ENCODE measurements around the gene C19orf47. TPM values are rescaled to one million over a fixed set of nuclear protein-coding genes. Genes with fewer than 3 reads are reported as not detected.

The C19orf47 gene
- total RNA-seq, 1 experiment from 2014 or later = 14.9 TPM

DNA sequence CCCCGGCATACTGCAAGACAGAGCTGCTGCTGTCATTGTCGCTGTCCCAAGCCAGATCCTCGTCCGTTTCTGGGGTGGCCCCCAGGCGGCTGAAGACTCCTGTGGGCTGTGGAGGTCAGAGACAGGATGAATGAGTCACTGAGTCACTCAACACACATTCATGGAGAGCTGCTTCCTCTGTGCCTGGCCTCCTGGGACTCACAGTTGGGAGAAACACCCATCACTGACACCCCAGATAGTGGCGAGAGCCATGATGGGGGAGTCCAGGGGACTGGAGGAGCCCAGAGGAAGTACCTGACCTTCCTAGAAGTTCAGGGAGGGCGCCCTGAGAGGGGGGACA lies 26.0 kb downstream of the C19orf47 start:
- TF ChIP-seq, protein P1, sequence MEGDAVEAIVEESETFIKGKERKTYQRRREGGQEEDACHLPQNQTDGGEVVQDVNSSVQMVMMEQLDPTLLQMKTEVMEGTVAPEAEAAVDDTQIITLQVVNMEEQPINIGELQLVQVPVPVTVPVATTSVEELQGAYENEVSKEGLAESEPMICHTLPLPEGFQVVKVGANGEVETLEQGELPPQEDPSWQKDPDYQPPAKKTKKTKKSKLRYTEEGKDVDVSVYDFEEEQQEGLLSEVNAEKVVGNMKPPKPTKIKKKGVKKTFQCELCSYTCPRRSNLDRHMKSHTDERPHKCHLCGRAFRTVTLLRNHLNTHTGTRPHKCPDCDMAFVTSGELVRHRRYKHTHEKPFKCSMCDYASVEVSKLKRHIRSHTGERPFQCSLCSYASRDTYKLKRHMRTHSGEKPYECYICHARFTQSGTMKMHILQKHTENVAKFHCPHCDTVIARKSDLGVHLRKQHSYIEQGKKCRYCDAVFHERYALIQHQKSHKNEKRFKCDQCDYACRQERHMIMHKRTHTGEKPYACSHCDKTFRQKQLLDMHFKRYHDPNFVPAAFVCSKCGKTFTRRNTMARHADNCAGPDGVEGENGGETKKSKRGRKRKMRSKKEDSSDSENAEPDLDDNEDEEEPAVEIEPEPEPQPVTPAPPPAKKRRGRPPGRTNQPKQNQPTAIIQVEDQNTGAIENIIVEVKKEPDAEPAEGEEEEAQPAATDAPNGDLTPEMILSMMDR (IDR thresholded peaks at IDR 0.05; ENCODE audit: unreplicated experiment) = no peak
- BruUV-seq (replicated peaks) = no TSS peak
- H3K27me3 Mint-ChIP-seq (ENCODE audit: insufficient read depth, unreplicated experiment) = no peaks in the 10 kb centered on the region
- ChIA-PET POLR2A (interaction anchor here (0.6 to 1.8 kb wide), 3 partner anchors 9 to 14 kb away, joined by 3 to 6 read pairs (median 4); no protein-coding TSS in a partner anchor), CTCF (interaction anchor here (1.3 to 1.9 kb wide), 2 partner anchors 9 to 17 kb away, joined by 4 to 9 read pairs; no protein-coding TSS in a partner anchor)
- intact Hi-C loops (cut with micrococcal nuclease) = no loop called here
- H3K27ac Mint-ChIP-seq (ENCODE audit: low read depth, unreplicated experiment) = no peak overlapping the region
- no peak for DNase-seq (ENCODE audit: unreplicated experiment)
- no peaks in the 10 kb centered on the region for H3K9me3 Mint-ChIP-seq (ENCODE audit: unreplicated experiment)
- H3K4me3 Mint-ChIP-seq (ENCODE audit: unreplicated experiment) = no peak overlapping the region
- no peaks in the 10 kb centered on the region for H3K4me1 Mint-ChIP-seq (ENCODE audit: insufficient read depth, unreplicated experiment)
- H3K36me3 Mint-ChIP-seq (ENCODE audit: insufficient read depth, unreplicated experiment) = peaks cover 59% of the 10 kb centered on the region

DNA sequence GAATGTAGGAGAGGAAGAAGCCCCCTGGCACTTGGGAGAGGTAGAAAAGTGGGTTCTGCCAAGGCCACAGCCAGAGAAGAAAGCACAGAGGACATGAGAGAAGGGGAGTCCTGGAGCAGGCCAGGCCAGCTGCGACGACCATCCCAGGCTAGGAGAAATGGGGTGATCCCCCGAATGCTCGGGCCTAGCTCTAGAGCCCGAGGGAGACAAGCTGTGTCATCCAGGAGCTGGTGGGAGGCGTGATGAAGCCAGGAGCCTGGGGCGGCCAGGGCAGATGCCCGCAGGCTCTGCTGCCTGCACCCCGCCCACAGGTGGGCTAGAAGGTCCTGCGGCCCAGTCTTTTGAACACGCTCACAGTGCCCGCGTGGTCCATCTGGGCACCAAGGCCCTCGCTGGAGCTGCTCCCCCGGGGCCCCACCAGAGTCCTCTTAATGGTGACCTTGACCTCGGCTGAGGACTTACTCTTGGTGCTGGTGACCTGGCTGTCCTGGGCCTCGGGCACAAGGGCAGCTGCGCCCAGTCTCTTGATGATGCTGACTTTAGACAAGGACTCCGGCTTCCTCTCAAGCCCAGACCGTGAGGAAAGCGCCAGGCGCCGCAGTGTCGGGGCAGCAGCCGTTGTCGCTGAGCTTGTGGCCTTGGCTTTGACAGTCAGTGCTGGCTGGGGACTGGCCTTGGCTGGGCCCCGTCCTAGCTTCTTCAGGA lies 26.5 kb downstream of the C19orf47 start:
- H3K4me1 Mint-ChIP-seq (ENCODE audit: insufficient read depth, unreplicated experiment) = no peaks in the 10 kb centered on the region
- no peaks in the 10 kb centered on the region for H3K27me3 Mint-ChIP-seq (ENCODE audit: insufficient read depth, unreplicated experiment)
- TF ChIP-seq, protein P1 (IDR thresholded peaks at IDR 0.05; ENCODE audit: unreplicated experiment) = no peak
- no peak overlapping the region for H3K27ac Mint-ChIP-seq (ENCODE audit: low read depth, unreplicated experiment)
- H3K36me3 Mint-ChIP-seq (ENCODE audit: insufficient read depth, unreplicated experiment) = peaks cover 57% of the 10 kb centered on the region
- DNase-seq (ENCODE audit: unreplicated experiment) = no peak
- no peak overlapping the region for H3K4me3 Mint-ChIP-seq (ENCODE audit: unreplicated experiment)
- no peaks in the 10 kb centered on the region for H3K9me3 Mint-ChIP-seq (ENCODE audit: unreplicated experiment)
- BruUV-seq (replicated peaks) = no TSS peak
- ChIA-PET POLR2A (interaction anchor here (0.6 to 1.8 kb wide), 3 partner anchors 9 to 14 kb away, joined by 3 to 6 read pairs (median 4); no protein-coding TSS in a partner anchor), CTCF (interaction anchor here (1.3 to 1.9 kb wide), 2 partner anchors 9 to 16 kb away, joined by 4 to 9 read pairs; no protein-coding TSS in a partner anchor)
- intact Hi-C loops (cut with micrococcal nuclease) = no loop called here

DNA sequence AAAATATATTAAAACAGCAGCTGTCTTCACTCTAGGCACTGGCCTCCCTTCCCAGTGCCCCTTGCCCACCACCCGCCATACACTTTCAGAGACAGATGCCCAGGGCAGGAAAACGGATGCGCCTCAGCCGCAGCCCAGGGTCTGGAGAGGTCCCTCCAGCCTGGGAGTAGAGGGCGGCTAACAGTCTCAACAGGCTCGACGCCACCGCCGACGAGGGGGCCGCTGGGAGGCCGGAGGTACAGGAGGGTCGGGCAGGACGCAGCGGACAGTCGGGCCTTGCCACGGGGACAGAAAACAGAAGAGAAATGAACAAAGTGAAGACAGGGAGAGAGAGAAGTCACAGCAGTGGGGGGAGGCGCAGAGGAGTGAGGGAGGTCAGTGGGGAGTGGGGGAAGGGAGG lies 27.1 kb downstream of the C19orf47 start:
- no peaks in the 10 kb centered on the region for H3K9me3 Mint-ChIP-seq (ENCODE audit: unreplicated experiment)
- H3K4me1 Mint-ChIP-seq (ENCODE audit: insufficient read depth, unreplicated experiment) = no peaks in the 10 kb centered on the region
- intact Hi-C loops (cut with micrococcal nuclease) = no loop called here
- no peaks in the 10 kb centered on the region for H3K27me3 Mint-ChIP-seq (ENCODE audit: insufficient read depth, unreplicated experiment)
- no peak for DNase-seq (ENCODE audit: unreplicated experiment)
- no peak overlapping the region for H3K27ac Mint-ChIP-seq (ENCODE audit: low read depth, unreplicated experiment)
- ChIA-PET CTCF (interaction anchor here (1.3 kb wide), 1 partner anchor 10 kb away, joined by 4 read pairs; no protein-coding TSS in a partner anchor), POLR2A (no interaction called here)
- TF ChIP-seq, protein P1 (IDR thresholded peaks at IDR 0.05; ENCODE audit: unreplicated experiment) = no peak
- H3K4me3 Mint-ChIP-seq (ENCODE audit: unreplicated experiment) = no peak overlapping the region
- H3K36me3 Mint-ChIP-seq (ENCODE audit: insufficient read depth, unreplicated experiment) = peaks cover 56% of the 10 kb centered on the region
- no TSS peak for BruUV-seq (replicated peaks)

DNA sequence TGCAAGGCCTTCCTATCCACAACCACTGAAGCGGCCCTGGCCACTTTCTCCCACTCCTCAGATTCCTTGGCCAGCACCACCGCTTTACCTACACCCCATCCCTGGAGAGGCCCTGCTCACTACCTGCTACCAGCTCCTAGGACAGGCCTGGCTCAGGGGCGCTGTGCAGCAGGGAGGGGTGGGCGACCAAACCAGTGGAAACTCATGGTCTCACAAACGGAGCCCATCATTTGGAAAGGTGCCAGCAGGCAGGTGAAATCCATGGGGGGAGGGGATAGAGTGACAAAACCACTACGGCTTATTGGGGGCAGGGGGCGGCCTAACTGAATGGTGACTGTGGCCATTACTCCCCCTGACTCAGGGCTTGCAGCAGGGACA lies 27.6 kb downstream of the C19orf47 start:
- no peak for DNase-seq (ENCODE audit: unreplicated experiment)
- ChIA-PET CTCF (interaction anchor here (0.6 to 0.7 kb wide), 2 partner anchors 228 to 278 kb away, joined by 3 to 4 read pairs; no protein-coding TSS in a partner anchor), POLR2A (no interaction called here)
- no peaks in the 10 kb centered on the region for H3K27me3 Mint-ChIP-seq (ENCODE audit: insufficient read depth, unreplicated experiment)
- intact Hi-C loops (cut with micrococcal nuclease) = no loop called here
- no peaks in the 10 kb centered on the region for H3K9me3 Mint-ChIP-seq (ENCODE audit: unreplicated experiment)
- no peak overlapping the region for H3K27ac Mint-ChIP-seq (ENCODE audit: low read depth, unreplicated experiment)
- BruUV-seq (replicated peaks) = no TSS peak
- no peak overlapping the region for H3K4me3 Mint-ChIP-seq (ENCODE audit: unreplicated experiment)
- peaks cover 53% of the 10 kb centered on the region for H3K36me3 Mint-ChIP-seq (ENCODE audit: insufficient read depth, unreplicated experiment)
- TF ChIP-seq, protein P1 (IDR thresholded peaks at IDR 0.05; ENCODE audit: unreplicated experiment) = no peak
- H3K4me1 Mint-ChIP-seq (ENCODE audit: insufficient read depth, unreplicated experiment) = no peaks in the 10 kb centered on the region

All from MCF 10A (cell line).